OCI-LY3 (cell line): ENCODE measurements around the gene PRDM16.

Source experiments
- CTCF ChIP-seq: fragments of 200-600, 300-600 bp; sonication (generic); IDR thresholded peaks from 2 replicates; pipeline ENCODE4 v1.5.1; 2014; ENCODE audit warnings: antibody characterized with exemption, low read length, low read depth
- EZH2phosphoT487 ChIP-seq: fragments of 200-600 bp; shearing (Covaris generic); IDR thresholded peaks from 2 replicates; pipeline ENCODE4 v1.6.1; 2018; ENCODE audit warnings: antibody characterized with exemption, mixed run types, low read depth

- TF ChIP-seq CTCF (no peak), EZH2phosphoT487 (no peak)
These were observed 2.2 kb upstream of the PRDM16 start for GRCh38 chr1:3066826-3067225.
